ENCODE measurements around the gene SPPL3.

GRCh38 chr12:120895532-120895931, 8.6 kb downstream of the SPPL3 start:
- TF ChIP-seq, protein P1, sequence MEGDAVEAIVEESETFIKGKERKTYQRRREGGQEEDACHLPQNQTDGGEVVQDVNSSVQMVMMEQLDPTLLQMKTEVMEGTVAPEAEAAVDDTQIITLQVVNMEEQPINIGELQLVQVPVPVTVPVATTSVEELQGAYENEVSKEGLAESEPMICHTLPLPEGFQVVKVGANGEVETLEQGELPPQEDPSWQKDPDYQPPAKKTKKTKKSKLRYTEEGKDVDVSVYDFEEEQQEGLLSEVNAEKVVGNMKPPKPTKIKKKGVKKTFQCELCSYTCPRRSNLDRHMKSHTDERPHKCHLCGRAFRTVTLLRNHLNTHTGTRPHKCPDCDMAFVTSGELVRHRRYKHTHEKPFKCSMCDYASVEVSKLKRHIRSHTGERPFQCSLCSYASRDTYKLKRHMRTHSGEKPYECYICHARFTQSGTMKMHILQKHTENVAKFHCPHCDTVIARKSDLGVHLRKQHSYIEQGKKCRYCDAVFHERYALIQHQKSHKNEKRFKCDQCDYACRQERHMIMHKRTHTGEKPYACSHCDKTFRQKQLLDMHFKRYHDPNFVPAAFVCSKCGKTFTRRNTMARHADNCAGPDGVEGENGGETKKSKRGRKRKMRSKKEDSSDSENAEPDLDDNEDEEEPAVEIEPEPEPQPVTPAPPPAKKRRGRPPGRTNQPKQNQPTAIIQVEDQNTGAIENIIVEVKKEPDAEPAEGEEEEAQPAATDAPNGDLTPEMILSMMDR (IDR thresholded peaks at IDR 0.05; ENCODE audit: low read depth, low read length, poor library complexity, severe bottlenecking) = no peak
- TF ChIP-seq EZH2phosphoT487 (IDR thresholded peaks at IDR 0.05; ENCODE audit: borderline replicate concordance, low read length) = no peak
